Fibroblast of lung (primary cell): ENCODE results near the gene FGF13.

ENCODE experiments used
- EZH2 ChIP-seq: IDR thresholded peaks from 2 replicates; pipeline ENCODE4 v1.5.1; 2012; ENCODE audit warnings: low read length, control low read depth, mild to moderate bottlenecking; ENCODE audit errors: missing control alignments
- TF ChIP-seq, protein P1 (sequence below), 2 donors: IDR thresholded peaks in 1 of 2; conservative IDR thresholded peaks in 1 of 2; 1 replicate in 1 of 2; 2 replicates in 1 of 2; pipeline ENCODE4 v1.5.1; 2011 to 2012; ENCODE audit warnings: low read length in 2 of 2, control low read depth in 1 of 2, inconsistent platforms in 1 of 2, low read depth in 1 of 2, mild to moderate bottlenecking in 1 of 2

DNA sequence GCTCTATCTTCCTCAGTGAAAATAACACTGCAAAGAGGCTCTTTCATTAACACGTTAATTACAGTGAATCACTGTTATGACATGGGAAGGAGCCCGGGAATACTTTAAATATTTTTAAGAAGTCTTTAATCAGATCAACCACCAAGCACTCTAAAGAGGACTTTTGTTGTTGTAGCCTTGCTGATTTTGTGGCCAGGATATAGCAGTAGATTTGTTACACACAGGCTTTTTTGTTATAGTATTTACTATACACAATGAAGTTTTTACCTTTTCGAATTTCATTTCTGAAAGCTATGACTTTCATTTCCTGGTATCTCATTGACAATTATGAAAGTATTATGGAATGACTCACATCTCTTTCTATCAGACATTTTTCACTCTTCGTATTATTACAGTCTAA is 20.3 kb downstream of the FGF13 start:
- TF ChIP-seq, protein P1, sequence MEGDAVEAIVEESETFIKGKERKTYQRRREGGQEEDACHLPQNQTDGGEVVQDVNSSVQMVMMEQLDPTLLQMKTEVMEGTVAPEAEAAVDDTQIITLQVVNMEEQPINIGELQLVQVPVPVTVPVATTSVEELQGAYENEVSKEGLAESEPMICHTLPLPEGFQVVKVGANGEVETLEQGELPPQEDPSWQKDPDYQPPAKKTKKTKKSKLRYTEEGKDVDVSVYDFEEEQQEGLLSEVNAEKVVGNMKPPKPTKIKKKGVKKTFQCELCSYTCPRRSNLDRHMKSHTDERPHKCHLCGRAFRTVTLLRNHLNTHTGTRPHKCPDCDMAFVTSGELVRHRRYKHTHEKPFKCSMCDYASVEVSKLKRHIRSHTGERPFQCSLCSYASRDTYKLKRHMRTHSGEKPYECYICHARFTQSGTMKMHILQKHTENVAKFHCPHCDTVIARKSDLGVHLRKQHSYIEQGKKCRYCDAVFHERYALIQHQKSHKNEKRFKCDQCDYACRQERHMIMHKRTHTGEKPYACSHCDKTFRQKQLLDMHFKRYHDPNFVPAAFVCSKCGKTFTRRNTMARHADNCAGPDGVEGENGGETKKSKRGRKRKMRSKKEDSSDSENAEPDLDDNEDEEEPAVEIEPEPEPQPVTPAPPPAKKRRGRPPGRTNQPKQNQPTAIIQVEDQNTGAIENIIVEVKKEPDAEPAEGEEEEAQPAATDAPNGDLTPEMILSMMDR (conservative IDR thresholded peaks at IDR 0.05 in 1 of 2, IDR thresholded peaks at IDR 0.05 in 1 of 2; ENCODE audit: low read depth in 1 of 2, low read length in 2 of 2): no peak
- TF ChIP-seq EZH2: no peak
